A549 (cell line): ENCODE measurements around the gene CEP128. TPM values are rescaled to one million over a fixed set of nuclear protein-coding genes. Genes with fewer than 3 reads are reported as not detected.

ENCODE experiments used
- ATAC-seq, 2 experiments: fragments of 200-7000 bp in 1 of 2; fragments of >200 bp in 1 of 2; cut with Nextera tagmentation in 1 of 2; cut with Tn5 transposase in 1 of 2; 3 replicates each; pipeline versions ENCODE4 v1.8.0 to v1.9.1; 2018 to 2020; ENCODE audit warnings: mild to moderate bottlenecking in 1 of 2, moderate library complexity in 1 of 2
- CTCF ChIA-PET: fragments of 300-600 bp; sonication (Branson Sonifier 250); formaldehyde crosslinking; extraction: SDS; loops from one replicate; lab custom pipeline; 2021; ENCODE audit warnings: antibody characterized with exemption, inconsistent platforms; lab: Yijun Ruan, JAX
- POLR2A ChIA-PET: fragments of 350-600 bp; formaldehyde crosslinking; extraction: SDS; loops from one replicate; lab custom pipeline; 2021; ENCODE audit warnings: antibody characterized with exemption, inconsistent platforms; lab: Yijun Ruan, JAX
- DNase-seq, 2 experiments: peaks; one replicate each; pipeline versions ENCODE4 v3.0.0 to v3.0.0-alpha.2; 2011 to 2016; ENCODE audit warnings: low read depth in 1 of 2, low spot score in 1 of 2
- FAIRE-seq: peaks from 2 replicates; lab custom pipeline; 2011; peaks lifted over from hg19 to GRCh38; lab: Jason Lieb, UNC
- H3K27ac ChIP-seq, 2 experiments: fragments of >200 bp; sonication (Bioruptor Twin); formaldehyde crosslinking; 3 replicates each; pipeline ENCODE4 v1.5.1; 2016 to 2017
- H3K4me1 ChIP-seq: fragments of >200 bp; sonication (Bioruptor Twin); formaldehyde crosslinking; 3 replicates; pipeline ENCODE4 v1.6.1; 2016
- H3K4me2 ChIP-seq: fragments of >200 bp; sonication (Bioruptor Twin); formaldehyde crosslinking; 3 replicates; pipeline ENCODE4 v1.6.1; 2016
- H3K4me3 ChIP-seq: fragments of >200 bp; sonication (Bioruptor Twin); formaldehyde crosslinking; 3 replicates; pipeline ENCODE4 v1.5.1; 2016
- H3K9me3 ChIP-seq: fragments of >200 bp; sonication (Bioruptor Twin); formaldehyde crosslinking; 3 replicates; pipeline ENCODE4 v1.6.1; 2016
- CBX2 ChIP-seq: fragments of 200-600 bp; sonication (generic); IDR thresholded peaks from 2 replicates; pipeline ENCODE4 v1.6.1; 2016; ENCODE audit warnings: low read depth, mild to moderate bottlenecking, borderline replicate concordance
- CBX8 ChIP-seq: fragments of 200-600 bp; sonication (generic); IDR thresholded peaks from 2 replicates; pipeline ENCODE4 v1.6.1; 2016
- CEBPB ChIP-seq, 2 experiments: fragments of >200 bp in 1 of 2; sonication (Bioruptor Twin) in 1 of 2; formaldehyde crosslinking in 1 of 2; IDR thresholded peaks; 2 replicates each; pipeline ENCODE4 v1.6.1; 2012 to 2016
- CHD4 ChIP-seq: fragments of 200-600 bp; sonication (generic); IDR thresholded peaks from 2 replicates; pipeline ENCODE4 v1.6.1; 2016; ENCODE audit warnings: antibody characterized with exemption, mild to moderate bottlenecking, borderline replicate concordance
- EP300 ChIP-seq, 2 experiments: fragments of >200 bp; sonication (Bioruptor Twin); formaldehyde crosslinking; IDR thresholded peaks; 2 replicates in 1 of 2; 3 replicates in 1 of 2; pipeline ENCODE4 v1.6.1; 2016 to 2017
- GATA3 ChIP-seq: IDR thresholded peaks from 2 replicates; pipeline ENCODE4 v1.6.1; 2012; ENCODE audit warnings: borderline replicate concordance
- HOXB13 ChIP-seq: fragments of 250-450 bp; sonication (Bioruptor Pico); IDR thresholded peaks from 2 replicates; pipeline ENCODE4 v1.5.0; 2020; ENCODE audit warnings: low read depth, mild to moderate bottlenecking, moderate library complexity
- JUN ChIP-seq, 2 experiments: fragments of >200 bp; sonication (Bioruptor Twin); formaldehyde crosslinking; IDR thresholded peaks; 2 replicates in 1 of 2; 3 replicates in 1 of 2; pipeline ENCODE4 v1.6.1; 2016 to 2017
- KDM1A ChIP-seq: fragments of 200-600 bp; sonication (generic); IDR thresholded peaks from 2 replicates; pipeline ENCODE4 v1.6.1; 2016; ENCODE audit warnings: low read depth, mild to moderate bottlenecking
- MAFK ChIP-seq: fragments of 450-650 bp; IDR thresholded peaks from 2 replicates; pipeline ENCODE4 v1.6.1; 2014; ENCODE audit not compliant: partially characterized antibody
- MAZ ChIP-seq: fragments of 150-350 bp; IDR thresholded peaks from 2 replicates; pipeline ENCODE4 v1.6.1; 2014; ENCODE audit warnings: antibody characterized with exemption, low read depth, low read length, borderline replicate concordance
- NPAS2 ChIP-seq: fragments of 250-450 bp; sonication (Bioruptor Pico); IDR thresholded peaks from 2 replicates; pipeline ENCODE4 v1.8.0; 2022; ENCODE audit warnings: mild to moderate bottlenecking, moderate library complexity, borderline replicate concordance
- PHF8 ChIP-seq: fragments of 200-600 bp; sonication (generic); IDR thresholded peaks from 2 replicates; pipeline ENCODE4 v1.6.1; 2016; ENCODE audit warnings: low read depth, mild to moderate bottlenecking, antibody characterized with exemption, moderate library complexity, borderline replicate concordance
- POLR2AphosphoS2 ChIP-seq: conservative IDR thresholded peaks from 2 replicates; pipeline ENCODE4 v1.6.1; 2012; ENCODE audit warnings: low read length, improper control_type of control experiment, inconsistent platforms
- RAD21 ChIP-seq, 2 experiments: fragments of >200 bp in 1 of 2; sonication (Bioruptor Twin) in 1 of 2; formaldehyde crosslinking in 1 of 2; IDR thresholded peaks in 1 of 2; conservative IDR thresholded peaks in 1 of 2; 2 replicates in 1 of 2; 3 replicates in 1 of 2; pipeline ENCODE4 v1.6.1; 2012 to 2018; ENCODE audit warnings: inconsistent platforms in 1 of 2
- RCOR1 ChIP-seq: fragments of 150-350 bp; IDR thresholded peaks from 2 replicates; pipeline ENCODE4 v1.6.1; 2014; ENCODE audit warnings: antibody characterized with exemption, low read length, low read depth
- REST ChIP-seq: fragments of 200-600 bp; sonication (generic); IDR thresholded peaks from 2 replicates; pipeline ENCODE4 v1.6.1; 2016; ENCODE audit warnings: antibody characterized with exemption, mild to moderate bottlenecking, moderate library complexity
- RNF2 ChIP-seq: fragments of 200-600 bp; sonication (generic); IDR thresholded peaks from 2 replicates; pipeline ENCODE4 v1.6.1; 2016; ENCODE audit warnings: low read depth, mild to moderate bottlenecking, antibody characterized with exemption, moderate library complexity, borderline replicate concordance
- TP53 ChIP-seq: fragments of 250-450 bp; sonication (Bioruptor Pico); IDR thresholded peaks from 2 replicates; pipeline ENCODE4 v1.5.0; 2021; ENCODE audit warnings: mild to moderate bottlenecking, moderate library complexity
- ZC3H11A ChIP-seq: fragments of 450-650 bp; IDR thresholded peaks from 2 replicates; pipeline ENCODE4 v1.6.1; 2014; ENCODE audit warnings: antibody characterized with exemption, mild to moderate bottlenecking
- ZFP36 ChIP-seq: fragments of 450-650 bp; IDR thresholded peaks from 2 replicates; pipeline ENCODE4 v1.6.1; 2014; ENCODE audit warnings: borderline replicate concordance; ENCODE audit not compliant: partially characterized antibody
- WGBS: methylation state at CpG from one replicate; pipeline ENCODE4 v1.1.6; 2017; ENCODE audit errors: missing lambda C conversion rate; 5-methylcytosine and 5-hydroxymethylcytosine counted together
- polyA plus RNA-seq, 4 experiments: library from polyadenylated mRNA; depleted of rRNA in 3 of 4; stranded (reverse); fragments of >200 nt; fragmentation: RNase III in 1 of 4; extraction: RNeasy Plus Mini Kit Qiagen cat#74134 plus additional on column Dnase treatment in 1 of 4; gene quantifications; 2 replicates in 3 of 4; 3 replicates in 1 of 4; pipeline ENCODE4 v1.2.3, GENCODE V29; 2011 to 2017

The CEP128 gene
- polyA plus RNA-seq, 2 of the 4 experiments (the other 2 are of a cell fraction), result 5.8 to 7.0 TPM

- no peak for TF ChIP-seq RCOR1
- TF ChIP-seq RNF2, result no peak
- TF ChIP-seq NPAS2 (CRISPR knock-in tag), result no peak
- TF ChIP-seq TP53 (CRISPR knock-in tag), result no peak
- no peak for TF ChIP-seq CHD4
- TF ChIP-seq CBX2, result no peak
- TF ChIP-seq GATA3, result no peak
- no peak for TF ChIP-seq CEBPB (IDR thresholded peaks at IDR 0.05)
These were observed 419.1 kb downstream of the CEP128 start (continued) for GRCh38 chr14:80522411-80522810.

GRCh38 chr14:80521456-80521855 lies 420.1 kb downstream of the CEP128 start:
- FAIRE-seq (no peak), DNase-seq (no peak), ATAC-seq (no peak)
- POLR2A ChIA-PET, result no interaction called here
- CTCF ChIA-PET, result no interaction called here
- Histone ChIP-seq H3K4me3 (no peak overlapping the region), H3K27ac (no peak overlapping the region), H3K9me3 (no peaks in the 10 kb centered on the region), H3K4me2 (no peak overlapping the region), H3K4me1 (peaks cover 11% of the 10 kb centered on the region; the same call in 2 of the 3 replicates)
- WGBS, result 93% methylated on average over 3 of the region's 3 CpGs
- no peak for TF ChIP-seq RAD21 (conservative IDR thresholded peaks at IDR 0.05 in 1 of 2, IDR thresholded peaks at IDR 0.05 in 1 of 2)
- peak; percentile 44 for TF ChIP-seq MAFK

GRCh38 chr14:80519002-80519401 lies 422.5 kb downstream of the CEP128 start:
- TF ChIP-seq RNF2 (no peak), KDM1A (no peak), CBX8 (no peak), MAFK (no peak), REST (no peak)
- H3K9me3 ChIP-seq, result peaks cover 7% of the 10 kb centered on the region; the same call in 2 of the 3 replicates
- ATAC-seq (no peak), DNase-seq (no peak), FAIRE-seq (no peak)
- ChIA-PET POLR2A (no interaction called here), CTCF (no interaction called here)
- no peak overlapping the region for H3K4me2 ChIP-seq
- H3K4me3 ChIP-seq, result no peak overlapping the region
- no peak overlapping the region for H3K27ac ChIP-seq
- H3K4me1 ChIP-seq, result peaks cover 9% of the 10 kb centered on the region; the same call in 2 of the 3 replicates

GRCh38 chr14:80518173-80518572 lies 423.4 kb downstream of the CEP128 start:
- no peak overlapping the region for H3K4me3 ChIP-seq
- H3K9me3 ChIP-seq, result peaks cover 10% of the 10 kb centered on the region; the same call in 2 of the 3 replicates
- CTCF ChIA-PET, result no interaction called here
- no peak for ATAC-seq
- DNase-seq, result no peak
- peaks cover under 1% of the 10 kb centered on the region; the same call in 1 of the 3 replicates for H3K4me1 ChIP-seq
- FAIRE-seq, result no peak
- WGBS, result 90% methylated on average over 4 of the region's 4 CpGs
- H3K27ac ChIP-seq, result no peak overlapping the region
- POLR2A ChIA-PET, result no interaction called here
- H3K4me2 ChIP-seq, result no peak overlapping the region
- TF ChIP-seq PHF8 (no peak), POLR2AphosphoS2 (no peak), HOXB13 (CRISPR knock-in tag) (no peak), MAZ (no peak), JUN (IDR thresholded peaks at IDR 0.05) (no peak), ZC3H11A (no peak), NPAS2 (CRISPR knock-in tag) (no peak), ZFP36 (no peak), EP300 (IDR thresholded peaks at IDR 0.05) (no peak), CBX8 (no peak)
